Cerebellar nuclear complex (tissue), 1 donor: ENCODE results near the gene PAQR4.

Experiments
- DNase-seq, 2 experiments: peaks; one replicate each; lab custom pipeline; 2025; lab: John Stamatoyannopoulos, UW

The PAQR4 gene

GRCh38 chr16:2964475-2965336 is 4.4 kb upstream of the PAQR4 start:
- DNase-seq: no peak

- DNase-seq: no peak
Observed at GRCh38 chr16:2966043-2966807, 2.9 kb upstream of the PAQR4 start.

DNA sequence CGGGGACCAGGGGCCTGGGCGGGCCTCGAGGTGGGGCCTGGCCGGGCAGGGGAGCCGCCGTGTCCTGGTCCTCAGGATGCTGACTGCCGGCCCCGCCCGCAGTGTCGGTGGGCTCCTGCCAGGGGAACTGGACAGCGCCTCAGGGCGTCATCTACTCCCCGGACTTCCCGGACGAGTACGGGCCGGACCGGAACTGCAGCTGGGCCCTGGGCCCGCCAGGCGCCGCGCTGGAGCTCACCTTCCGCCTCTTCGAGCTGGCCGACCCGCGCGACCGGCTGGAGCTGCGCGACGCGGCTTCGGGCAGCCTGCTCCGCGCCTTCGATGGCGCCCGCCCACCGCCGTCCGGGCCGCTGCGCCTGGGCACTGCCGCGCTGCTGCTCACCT is 2.3 kb upstream of the PAQR4 start:
- DNase-seq: no peak

DNA sequence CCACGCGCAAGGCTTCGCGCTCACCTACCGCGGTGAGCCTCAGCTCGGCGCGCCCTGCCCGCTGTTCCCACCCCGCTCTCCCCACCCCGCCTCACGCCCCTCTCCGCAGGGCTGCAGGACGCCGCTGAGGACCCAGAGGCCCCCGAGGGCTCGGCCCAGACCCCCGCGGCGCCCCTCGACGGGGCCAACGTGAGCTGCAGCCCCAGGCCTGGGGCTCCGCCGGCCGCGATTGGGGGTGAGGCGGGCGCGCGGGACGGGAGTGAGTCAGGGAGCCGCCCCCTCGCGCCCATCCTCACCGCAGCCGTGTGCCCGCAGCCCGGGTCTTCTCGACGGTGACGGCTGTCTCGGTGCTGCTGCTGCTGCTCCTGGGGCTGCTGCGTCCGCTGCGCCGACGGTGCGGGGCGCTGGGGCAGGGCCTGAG is 1.9 kb upstream of the PAQR4 start:
- no peak for DNase-seq

- no peak for DNase-seq
Observed at GRCh38 chr16:2967721-2968161, 1.4 kb upstream of the PAQR4 start.

- no peak for DNase-seq
Observed at GRCh38 chr16:2968368-2968737, 795 bp upstream of the PAQR4 start.

DNA sequence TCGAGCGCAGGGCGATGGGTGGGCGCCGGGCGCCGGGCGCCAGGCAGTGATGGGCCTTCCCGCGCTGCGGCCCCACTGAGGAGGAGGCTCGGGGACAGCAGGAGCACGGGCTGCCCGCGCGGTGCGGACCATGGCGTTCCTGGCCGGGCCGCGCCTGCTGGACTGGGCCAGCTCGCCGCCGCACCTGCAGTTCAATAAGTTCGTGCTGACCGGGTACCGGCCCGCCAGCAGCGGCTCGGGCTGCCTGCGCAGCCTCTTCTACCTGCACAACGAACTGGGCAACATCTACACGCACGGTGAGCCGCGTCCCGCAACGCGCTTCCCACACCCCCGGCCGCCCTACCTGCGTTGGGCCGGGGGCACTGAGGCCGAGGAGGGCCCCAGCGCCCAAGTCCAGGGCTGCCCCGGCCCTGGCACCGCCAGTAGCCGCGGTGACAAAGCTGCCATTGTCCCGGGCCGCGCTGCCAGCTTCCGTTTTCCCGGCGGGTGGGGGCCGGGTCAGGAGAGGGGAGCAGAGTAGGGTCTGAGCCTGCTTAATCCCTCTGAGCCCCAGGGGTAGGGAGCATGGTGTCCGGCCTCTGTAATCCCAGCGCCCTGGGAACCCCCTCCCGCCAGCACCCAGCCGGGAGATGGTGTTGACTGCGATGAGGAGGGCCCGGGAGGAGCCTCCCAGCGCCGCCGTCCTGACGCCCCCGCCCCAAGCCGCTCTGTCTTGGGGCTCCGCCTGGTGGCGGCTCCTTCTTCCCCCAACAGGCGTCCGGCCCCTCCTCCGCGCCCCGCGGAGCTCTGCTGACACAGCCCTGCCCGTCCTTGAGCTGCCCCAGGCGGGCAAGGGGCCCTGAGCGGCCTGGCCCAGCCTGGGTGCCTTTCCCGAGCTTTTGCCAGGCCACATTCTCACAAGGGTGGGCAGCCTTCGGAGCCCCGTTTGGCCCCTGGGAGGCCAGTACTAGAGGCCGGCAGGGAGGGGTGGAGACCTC is 685 bp downstream of the PAQR4 start:
- DNase-seq: no peak

DNA sequence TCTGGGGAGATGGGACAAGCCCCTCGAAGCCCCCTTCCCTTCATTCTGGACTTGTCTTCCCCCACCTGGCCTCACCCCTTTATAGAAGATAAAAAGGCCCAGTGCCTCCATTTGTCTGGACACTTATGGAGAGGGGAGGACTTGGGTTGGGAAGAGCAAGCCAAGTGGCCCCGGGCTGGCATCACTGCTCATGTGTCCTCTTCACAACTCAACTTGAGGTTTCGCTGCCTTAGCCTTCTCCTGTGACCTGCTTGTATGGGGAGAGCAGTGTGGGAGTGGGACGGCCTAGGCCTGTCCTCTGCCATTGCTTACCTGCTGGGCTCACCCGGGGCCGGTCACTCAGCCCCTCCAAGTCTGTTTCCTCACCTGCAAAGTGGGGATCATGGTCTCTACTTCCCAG is 1.4 kb downstream of the PAQR4 start:
- no peak for DNase-seq

- no peak for DNase-seq
Observed at GRCh38 chr16:2971134-2971984, 2.2 kb downstream of the PAQR4 start.

GRCh38 chr16:2971985-2972784 is 3.0 kb downstream of the PAQR4 start:
- DNase-seq: no peak

GRCh38 chr16:2973093-2973492 is 3.9 kb downstream of the PAQR4 start:
- no peak for DNase-seq

- no peak for DNase-seq
Observed at GRCh38 chr16:2973605-2974318, 4.6 kb downstream of the PAQR4 start.

DNA sequence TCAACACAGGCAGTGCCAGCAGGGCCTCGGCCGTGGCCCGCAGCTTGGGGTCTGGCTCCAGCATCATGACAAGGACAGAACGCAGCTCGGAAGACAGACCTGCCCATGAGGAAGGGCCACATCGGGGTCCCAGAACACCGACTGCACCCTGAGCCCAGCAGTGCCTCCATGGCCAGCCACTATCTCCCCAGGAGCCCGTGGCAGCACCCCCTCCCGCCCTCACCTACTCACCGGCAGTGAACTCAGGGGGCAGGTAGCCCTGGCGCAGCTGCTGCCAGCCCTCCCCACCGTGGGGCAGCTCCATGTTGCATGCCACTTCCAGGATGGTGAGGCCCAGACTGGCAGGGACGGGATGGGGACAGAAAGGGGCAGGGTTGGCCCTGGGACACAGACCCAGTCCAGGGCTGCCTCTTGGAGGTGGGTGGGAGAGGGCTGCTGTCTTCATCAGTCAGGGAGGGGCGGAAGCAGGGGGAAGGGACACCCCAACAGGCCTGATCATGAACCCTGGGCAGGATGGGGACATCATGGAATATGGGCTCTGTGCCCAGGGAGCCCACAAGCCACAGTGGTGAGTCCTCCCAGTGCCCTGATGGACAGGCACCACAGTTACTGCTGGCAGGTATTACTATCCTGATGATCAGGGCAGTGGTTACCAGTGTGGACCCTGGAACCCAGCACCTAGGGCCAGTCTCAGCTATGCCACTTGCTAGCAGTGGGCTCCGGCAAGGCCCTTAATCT is 5.3 kb downstream of the PAQR4 start:
- no peak for DNase-seq

- DNase-seq: no peak
Observed at GRCh38 chr16:2975161-2975795, 6.1 kb downstream of the PAQR4 start.

DNA sequence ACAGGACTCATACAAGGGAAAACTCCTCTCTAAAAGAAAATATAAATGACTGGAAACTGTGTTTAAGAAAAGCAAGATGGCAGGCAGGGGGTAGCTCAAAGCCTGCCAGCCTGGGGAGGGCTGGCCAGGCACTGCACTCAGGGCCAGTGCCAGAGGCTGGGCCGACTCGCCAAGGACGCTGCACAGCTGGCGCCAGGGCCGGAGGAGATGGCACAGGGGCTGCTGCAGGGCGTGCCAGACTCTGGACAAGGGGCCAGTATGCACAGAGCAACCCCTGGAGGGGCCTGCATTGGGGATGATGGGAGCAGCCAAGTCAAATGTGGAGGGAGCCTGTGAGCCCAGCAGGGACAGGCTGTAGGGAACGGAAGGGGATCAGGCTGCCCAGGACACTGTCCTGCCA is 7.1 kb downstream of the PAQR4 start:
- DNase-seq: no peak

GRCh38 chr16:2976673-2977072 is 7.5 kb downstream of the PAQR4 start:
- DNase-seq: no peak

GRCh38 chr16:2977440-2977839 is 8.3 kb downstream of the PAQR4 start:
- no peak for DNase-seq

GRCh38 chr16:2979669-2980226 is 10.6 kb downstream of the PAQR4 start:
- no peak for DNase-seq
